ENCODE measurements around the gene RARG.

Gene RARG

GRCh38 chr12:53231671-53231920, 413 bp downstream of the RARG start:
- H3K9ac ChIP-seq (ENCODE audit: low read depth in 1 of 2, low read length in 2 of 2) = peak overlapping the region in 1 of 2 donors; percentile 51
- no peaks in the 10 kb centered on the region for H3K9me3 ChIP-seq (ENCODE audit: control insufficient read depth in 1 of 2, low read length in 2 of 2)
- peaks cover 28 to 30% of the 10 kb centered on the region in 2 donors for H3K4me1 ChIP-seq (ENCODE audit: control insufficient read depth in 1 of 2, insufficient read depth in 2 of 2, low read length in 2 of 2)
- H3K4me3 ChIP-seq (ENCODE audit: low read depth in 1 of 2, low read length in 2 of 2) = peak overlapping the region; percentile 57 to 64
- peaks cover 6 to 7% of the 10 kb centered on the region in 2 donors for H3K27me3 ChIP-seq (ENCODE audit: control insufficient read depth in 1 of 2, insufficient read depth in 2 of 2, low read length in 2 of 2)
- H3K27ac ChIP-seq (ENCODE audit: low read depth, low read length) = peak overlapping the region; percentile 39
- H3K36me3 ChIP-seq (ENCODE audit: control insufficient read depth in 1 of 2, insufficient read depth in 2 of 2, low read length in 2 of 2) = no peaks in the 10 kb centered on the region

GRCh38 chr12:53230108-53230845, 1.7 kb downstream of the RARG start:
- Histone ChIP-seq H3K4me3 (ENCODE audit: low read depth in 1 of 2, low read length in 2 of 2) (no peak overlapping the region), H3K9ac (ENCODE audit: low read depth in 1 of 2, low read length in 2 of 2) (no peak overlapping the region), H3K27ac (ENCODE audit: low read depth, low read length) (no peak overlapping the region)

GRCh38 chr12:53229454-53229853, 2.6 kb downstream of the RARG start:
- no peak overlapping the region for H3K4me3 ChIP-seq (ENCODE audit: low read depth in 1 of 2, low read length in 2 of 2)
- no peak overlapping the region for H3K27ac ChIP-seq (ENCODE audit: low read depth, low read length)

More at GRCh38 chr12:53230108-53230845, 1.7 kb downstream of the RARG start:
- Histone ChIP-seq H3K27me3 (ENCODE audit: control insufficient read depth in 1 of 2, insufficient read depth in 2 of 2, low read length in 2 of 2) (peaks cover 6 to 7% of the 10 kb centered on the region in 2 donors), H3K4me1 (ENCODE audit: control insufficient read depth in 1 of 2, insufficient read depth in 2 of 2, low read length in 2 of 2) (peaks cover 28 to 30% of the 10 kb centered on the region in 2 donors), H3K36me3 (ENCODE audit: control insufficient read depth in 1 of 2, insufficient read depth in 2 of 2, low read length in 2 of 2) (no peaks in the 10 kb centered on the region), H3K9me3 (ENCODE audit: control insufficient read depth in 1 of 2, low read length in 2 of 2) (no peaks in the 10 kb centered on the region)

GRCh38 chr12:53227836-53228235, 4.2 kb downstream of the RARG start:
- Histone ChIP-seq H3K9me3 (ENCODE audit: control insufficient read depth in 1 of 2, low read length in 2 of 2) (no peaks in the 10 kb centered on the region), H3K4me3 (ENCODE audit: low read depth in 1 of 2, low read length in 2 of 2) (no peak overlapping the region), H3K27ac (ENCODE audit: low read depth, low read length) (no peak overlapping the region), H3K27me3 (ENCODE audit: control insufficient read depth in 1 of 2, insufficient read depth in 2 of 2, low read length in 2 of 2) (peaks cover 0 to 3% of the 10 kb centered on the region in 2 donors), H3K36me3 (ENCODE audit: control insufficient read depth in 1 of 2, insufficient read depth in 2 of 2, low read length in 2 of 2) (no peaks in the 10 kb centered on the region), H3K4me1 (ENCODE audit: control insufficient read depth in 1 of 2, insufficient read depth in 2 of 2, low read length in 2 of 2) (peaks cover 31 to 34% of the 10 kb centered on the region in 2 donors), H3K9ac (ENCODE audit: low read depth in 1 of 2, low read length in 2 of 2) (no peak overlapping the region)

More at GRCh38 chr12:53229454-53229853, 2.6 kb downstream of the RARG start:
- Histone ChIP-seq H3K4me1 (ENCODE audit: control insufficient read depth in 1 of 2, insufficient read depth in 2 of 2, low read length in 2 of 2) (peaks cover 31 to 35% of the 10 kb centered on the region in 2 donors), H3K9ac (ENCODE audit: low read depth in 1 of 2, low read length in 2 of 2) (no peak overlapping the region), H3K36me3 (ENCODE audit: control insufficient read depth in 1 of 2, insufficient read depth in 2 of 2, low read length in 2 of 2) (no peaks in the 10 kb centered on the region), H3K9me3 (ENCODE audit: control insufficient read depth in 1 of 2, low read length in 2 of 2) (no peaks in the 10 kb centered on the region), H3K27me3 (ENCODE audit: control insufficient read depth in 1 of 2, insufficient read depth in 2 of 2, low read length in 2 of 2) (peaks cover 2 to 7% of the 10 kb centered on the region in 2 donors)

GRCh38 chr12:53227341-53227740, 4.7 kb downstream of the RARG start:
- no peaks in the 10 kb centered on the region for H3K9me3 ChIP-seq (ENCODE audit: control insufficient read depth in 1 of 2, low read length in 2 of 2)
- no peak overlapping the region for H3K4me3 ChIP-seq (ENCODE audit: low read depth in 1 of 2, low read length in 2 of 2)
- H3K27ac ChIP-seq (ENCODE audit: low read depth, low read length) = no peak overlapping the region
- H3K36me3 ChIP-seq (ENCODE audit: control insufficient read depth in 1 of 2, insufficient read depth in 2 of 2, low read length in 2 of 2) = no peaks in the 10 kb centered on the region
- H3K9ac ChIP-seq (ENCODE audit: low read depth in 1 of 2, low read length in 2 of 2) = no peak overlapping the region
- peaks cover 30 to 33% of the 10 kb centered on the region in 2 donors for H3K4me1 ChIP-seq (ENCODE audit: control insufficient read depth in 1 of 2, insufficient read depth in 2 of 2, low read length in 2 of 2)
- peaks cover 0 to 3% of the 10 kb centered on the region in 2 donors for H3K27me3 ChIP-seq (ENCODE audit: control insufficient read depth in 1 of 2, insufficient read depth in 2 of 2, low read length in 2 of 2)

- H3K27me3 ChIP-seq (ENCODE audit: control insufficient read depth in 1 of 2, insufficient read depth in 2 of 2, low read length in 2 of 2) = peaks cover 0 to 3% of the 10 kb centered on the region in 2 donors
Measured at GRCh38 chr12:53226815-53227214, 5.2 kb downstream of the RARG start.

GRCh38 chr12:53225635-53226424, 6.2 kb downstream of the RARG start:
- no peak overlapping the region for H3K9ac ChIP-seq (ENCODE audit: low read depth in 1 of 2, low read length in 2 of 2)
- no peaks in the 10 kb centered on the region for H3K27me3 ChIP-seq (ENCODE audit: control insufficient read depth in 1 of 2, insufficient read depth in 2 of 2, low read length in 2 of 2)
- H3K9me3 ChIP-seq (ENCODE audit: control insufficient read depth in 1 of 2, low read length in 2 of 2) = no peaks in the 10 kb centered on the region
- H3K4me1 ChIP-seq (ENCODE audit: control insufficient read depth in 1 of 2, insufficient read depth in 2 of 2, low read length in 2 of 2) = peaks cover 26% of the 10 kb centered on the region in 2 donors
- H3K27ac ChIP-seq (ENCODE audit: low read depth, low read length) = no peak overlapping the region
- no peak overlapping the region for H3K4me3 ChIP-seq (ENCODE audit: low read depth in 1 of 2, low read length in 2 of 2)
- no peaks in the 10 kb centered on the region for H3K36me3 ChIP-seq (ENCODE audit: control insufficient read depth in 1 of 2, insufficient read depth in 2 of 2, low read length in 2 of 2)

More at GRCh38 chr12:53226815-53227214, 5.2 kb downstream of the RARG start:
- H3K9ac ChIP-seq (ENCODE audit: low read depth in 1 of 2, low read length in 2 of 2) = no peak overlapping the region
- H3K4me3 ChIP-seq (ENCODE audit: low read depth in 1 of 2, low read length in 2 of 2) = no peak overlapping the region
- no peaks in the 10 kb centered on the region for H3K9me3 ChIP-seq (ENCODE audit: control insufficient read depth in 1 of 2, low read length in 2 of 2)
- H3K4me1 ChIP-seq (ENCODE audit: control insufficient read depth in 1 of 2, insufficient read depth in 2 of 2, low read length in 2 of 2) = peaks cover 33 to 35% of the 10 kb centered on the region in 2 donors
- H3K36me3 ChIP-seq (ENCODE audit: control insufficient read depth in 1 of 2, insufficient read depth in 2 of 2, low read length in 2 of 2) = no peaks in the 10 kb centered on the region
- no peak overlapping the region for H3K27ac ChIP-seq (ENCODE audit: low read depth, low read length)

- H3K4me1 ChIP-seq (ENCODE audit: control insufficient read depth in 1 of 2, insufficient read depth in 2 of 2, low read length in 2 of 2) = peaks cover 25 to 27% of the 10 kb centered on the region in 2 donors
- H3K9ac ChIP-seq (ENCODE audit: low read depth in 1 of 2, low read length in 2 of 2) = no peak overlapping the region
- no peak overlapping the region for H3K27ac ChIP-seq (ENCODE audit: low read depth, low read length)
Measured at GRCh38 chr12:53224897-53225634, 6.9 kb downstream of the RARG start.

GRCh38 chr12:53224061-53224896, 7.7 kb downstream of the RARG start:
- Histone ChIP-seq H3K9me3 (ENCODE audit: control insufficient read depth in 1 of 2, low read length in 2 of 2) (no peaks in the 10 kb centered on the region), H3K27me3 (ENCODE audit: control insufficient read depth in 1 of 2, insufficient read depth in 2 of 2, low read length in 2 of 2) (peaks cover 0 to 6% of the 10 kb centered on the region in 2 donors), H3K4me1 (ENCODE audit: control insufficient read depth in 1 of 2, insufficient read depth in 2 of 2, low read length in 2 of 2) (peaks cover 30 to 32% of the 10 kb centered on the region in 2 donors), H3K4me3 (ENCODE audit: low read depth in 1 of 2, low read length in 2 of 2) (no peak overlapping the region), H3K27ac (ENCODE audit: low read depth, low read length) (no peak overlapping the region), H3K9ac (ENCODE audit: low read depth in 1 of 2, low read length in 2 of 2) (no peak overlapping the region), H3K36me3 (ENCODE audit: control insufficient read depth in 1 of 2, insufficient read depth in 2 of 2, low read length in 2 of 2) (no peaks in the 10 kb centered on the region)

More at GRCh38 chr12:53224897-53225634, 6.9 kb downstream of the RARG start:
- no peaks in the 10 kb centered on the region for H3K36me3 ChIP-seq (ENCODE audit: control insufficient read depth in 1 of 2, insufficient read depth in 2 of 2, low read length in 2 of 2)
- H3K9me3 ChIP-seq (ENCODE audit: control insufficient read depth in 1 of 2, low read length in 2 of 2) = no peaks in the 10 kb centered on the region
- no peak overlapping the region for H3K4me3 ChIP-seq (ENCODE audit: low read depth in 1 of 2, low read length in 2 of 2)
- no peaks in the 10 kb centered on the region for H3K27me3 ChIP-seq (ENCODE audit: control insufficient read depth in 1 of 2, insufficient read depth in 2 of 2, low read length in 2 of 2)
